GM18499 (cell line): ENCODE measurements around the gene TTC39C.
A peak's percentile ranks its signal among the peaks of the same experiment; 100 is the strongest.

Source experiments
- ATAC-seq: cut with Tn5 transposase; IDR thresholded peaks from one replicate; pipeline ENCODE4 v1.9.1; 2021; ENCODE audit warnings: moderate number of reproducible peaks; ENCODE audit not compliant: insufficient read depth, unreplicated experiment

Gene TTC39C

GRCh38 chr18:24176727-24177416 lies 162.3 kb downstream of the TTC39C start:
- peak; percentile 76 for ATAC-seq

GRCh38 chr18:24177499-24178133 lies 163.1 kb downstream of the TTC39C start:
- no peak for ATAC-seq

DNA sequence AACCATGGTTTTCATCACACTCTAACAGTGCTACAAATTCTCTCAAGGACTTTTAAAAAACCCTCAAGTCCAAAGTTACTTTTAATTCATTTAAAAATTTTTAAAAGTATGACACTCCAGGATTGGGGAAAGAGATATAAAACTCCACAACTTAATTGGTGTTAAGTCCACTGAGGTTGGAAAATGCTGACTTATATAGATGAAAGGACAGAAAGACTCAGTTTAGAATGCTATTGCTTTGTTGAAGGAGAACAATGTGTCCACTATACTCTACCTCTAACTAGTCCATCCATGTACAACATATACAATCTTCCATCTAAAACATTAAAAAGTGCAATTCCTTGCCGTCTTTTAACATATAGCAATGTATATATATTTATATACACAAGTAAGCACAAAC lies 165.5 kb downstream of the TTC39C start:
- no peak for ATAC-seq

DNA sequence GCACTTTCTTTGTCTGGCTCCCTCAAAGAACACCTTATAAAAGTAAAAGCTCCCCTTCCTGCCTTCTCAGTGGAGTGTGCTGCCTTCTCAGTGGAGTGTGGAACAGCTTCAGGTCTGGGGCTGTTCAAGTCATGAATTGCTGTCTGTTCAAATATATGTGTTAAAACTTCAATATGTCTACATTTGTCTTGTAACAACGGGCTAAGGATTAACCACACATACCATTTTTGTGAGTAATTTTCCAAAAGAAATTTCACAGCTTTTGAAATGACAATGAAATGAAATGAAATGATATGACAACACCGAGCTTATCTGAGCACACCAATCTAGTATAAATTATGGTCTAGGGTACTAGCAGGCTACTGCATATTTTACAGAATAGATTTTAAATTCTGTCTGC lies 167.3 kb downstream of the TTC39C start:
- ATAC-seq, result no peak
